SJSA1 (cell line): ENCODE results near the gene SMARCA5. TPM values are rescaled to one million over a fixed set of nuclear protein-coding genes. Genes with fewer than 3 reads are reported as not detected.
A peak's percentile ranks its signal among the peaks of the same experiment; 100 is the strongest.

Experiments used
- DNase-seq, 2 experiments: peaks; one replicate each; pipeline ENCODE4 v3.0.0-alpha.2; 2015 to 2020; ENCODE audit warnings: low spot score in 2 of 2, low read depth in 1 of 2
- H3K27ac ChIP-seq: fragments of 250-450 bp; sonication (Bioruptor Pico); 2 replicates; pipeline ENCODE4 v1.5.1; 2020; ENCODE audit warnings: mild to moderate bottlenecking, moderate library complexity
- H3K27me3 ChIP-seq: fragments of 250-450 bp; sonication (Bioruptor Pico); replicated peaks from 2 replicates; pipeline ENCODE4 v1.5.1; 2020; ENCODE audit warnings: mild to moderate bottlenecking, moderate library complexity
- H3K36me3 ChIP-seq: fragments of 250-450 bp; sonication (Bioruptor Pico); 2 replicates; pipeline ENCODE4 v1.5.1; 2020; ENCODE audit warnings: mild to moderate bottlenecking
- H3K4me1 ChIP-seq: fragments of 250-450 bp; sonication (Bioruptor Pico); replicated peaks from 2 replicates; pipeline ENCODE4 v1.6.1; 2021; ENCODE audit warnings: mild to moderate bottlenecking
- H3K4me3 ChIP-seq: fragments of 250-450 bp; sonication (Bioruptor Pico); 2 replicates; pipeline ENCODE4 v1.5.1; 2020; ENCODE audit warnings: mild to moderate bottlenecking
- H3K9me3 ChIP-seq: fragments of 250-450 bp; sonication (Bioruptor Pico); replicated peaks from 2 replicates; pipeline ENCODE4 v1.5.1; 2020; ENCODE audit warnings: mild to moderate bottlenecking
- total RNA-seq: library from RNA; depleted of rRNA; stranded (reverse); fragments of >200 nt; shearing (Covaris generic); gene quantifications from 2 replicates; pipeline ENCODE4 v1.2.3, GENCODE V29; 2014

SMARCA5 gene
- total RNA-seq, 1 experiment from 2014 or later: 46.9 TPM

GRCh38 chr4:143558286-143558685 lies 44.8 kb downstream of the SMARCA5 start:
- peaks cover 5% of the 10 kb centered on the region; the same call in 1 of the 2 replicates for H3K4me1 ChIP-seq
- no peaks in the 10 kb centered on the region for H3K27me3 ChIP-seq
- peaks cover 15% of the 10 kb centered on the region for H3K36me3 ChIP-seq
- DNase-seq: no peak
- no peaks in the 10 kb centered on the region; the same call in 1 of the 2 replicates for H3K9me3 ChIP-seq
- no peak overlapping the region for H3K4me3 ChIP-seq
- no peak overlapping the region for H3K27ac ChIP-seq

- no peaks in the 10 kb centered on the region for H3K27me3 ChIP-seq
- H3K4me3 ChIP-seq: peak overlapping the region; percentile 37
- H3K36me3 ChIP-seq: peaks cover 10% of the 10 kb centered on the region
- no peak overlapping the region for H3K27ac ChIP-seq
- DNase-seq: peak in 1 of 2 experiments; percentile 31
- H3K9me3 ChIP-seq: no peaks in the 10 kb centered on the region; the same call in 1 of the 2 replicates
- peaks cover 5% of the 10 kb centered on the region; the same call in 1 of the 2 replicates for H3K4me1 ChIP-seq
Measured at GRCh38 chr4:143558823-143559756, 45.6 kb downstream of the SMARCA5 start.

GRCh38 chr4:143559757-143560147 lies 46.2 kb downstream of the SMARCA5 start:
- DNase-seq: no peak
- H3K4me3 ChIP-seq: peak overlapping the region; percentile 37
- H3K4me1 ChIP-seq: peaks cover 5% of the 10 kb centered on the region; the same call in 1 of the 2 replicates
- H3K9me3 ChIP-seq: no peaks in the 10 kb centered on the region; the same call in 1 of the 2 replicates
- no peak overlapping the region for H3K27ac ChIP-seq
- peaks cover 3% of the 10 kb centered on the region for H3K36me3 ChIP-seq
- H3K27me3 ChIP-seq: no peaks in the 10 kb centered on the region

GRCh38 chr4:143564472-143564871 lies 51.0 kb downstream of the SMARCA5 start:
- H3K4me3 ChIP-seq: no peak overlapping the region
- no peak for DNase-seq
- no peak overlapping the region for H3K27ac ChIP-seq

GRCh38 chr4:143575331-143575730 lies 61.8 kb downstream of the SMARCA5 start:
- no peaks in the 10 kb centered on the region for H3K27me3 ChIP-seq
- no peaks in the 10 kb centered on the region for H3K36me3 ChIP-seq
- no peak overlapping the region for H3K4me3 ChIP-seq
- DNase-seq: no peak
- no peaks in the 10 kb centered on the region for H3K4me1 ChIP-seq
- no peak overlapping the region for H3K27ac ChIP-seq
- no peaks in the 10 kb centered on the region for H3K9me3 ChIP-seq

More at GRCh38 chr4:143564472-143564871, 51.0 kb downstream of the SMARCA5 start:
- H3K36me3 ChIP-seq: no peaks in the 10 kb centered on the region
- no peaks in the 10 kb centered on the region for H3K27me3 ChIP-seq
- H3K4me1 ChIP-seq: peaks cover 2% of the 10 kb centered on the region; the same call in 1 of the 2 replicates
- H3K9me3 ChIP-seq: no peaks in the 10 kb centered on the region; the same call in 1 of the 2 replicates

GRCh38 chr4:143581331-143581946 lies 67.9 kb downstream of the SMARCA5 start:
- Histone ChIP-seq H3K27ac (no peak overlapping the region), H3K27me3 (no peaks in the 10 kb centered on the region), H3K4me1 (peaks cover 14% of the 10 kb centered on the region), H3K36me3 (no peaks in the 10 kb centered on the region), H3K9me3 (peaks cover 10% of the 10 kb centered on the region), H3K4me3 (no peak overlapping the region)
- no peak for DNase-seq

GRCh38 chr4:143585548-143585947 lies 72.0 kb downstream of the SMARCA5 start:
- no peak for DNase-seq
- Histone ChIP-seq H3K36me3 (no peaks in the 10 kb centered on the region), H3K27ac (peak overlapping the region; percentile 37), H3K27me3 (no peaks in the 10 kb centered on the region), H3K4me3 (no peak overlapping the region), H3K4me1 (peaks cover 18% of the 10 kb centered on the region), H3K9me3 (peaks cover 10% of the 10 kb centered on the region)

GRCh38 chr4:143586080-143586479 lies 72.6 kb downstream of the SMARCA5 start:
- peak in 1 of 2 experiments; percentile 48 for DNase-seq
- Histone ChIP-seq H3K27me3 (no peaks in the 10 kb centered on the region), H3K9me3 (peaks cover 10% of the 10 kb centered on the region), H3K4me3 (no peak overlapping the region), H3K4me1 (peaks cover 18% of the 10 kb centered on the region), H3K27ac (peak overlapping the region; percentile 55), H3K36me3 (no peaks in the 10 kb centered on the region)

- Histone ChIP-seq H3K36me3 (no peaks in the 10 kb centered on the region), H3K9me3 (peaks cover 10% of the 10 kb centered on the region), H3K27ac (no peak overlapping the region), H3K4me3 (no peak overlapping the region), H3K4me1 (peaks cover 18% of the 10 kb centered on the region), H3K27me3 (no peaks in the 10 kb centered on the region)
- DNase-seq: no peak
Measured at GRCh38 chr4:143587703-143588102, 74.2 kb downstream of the SMARCA5 start.

- H3K36me3 ChIP-seq: no peaks in the 10 kb centered on the region
- H3K9me3 ChIP-seq: no peaks in the 10 kb centered on the region
- H3K27me3 ChIP-seq: no peaks in the 10 kb centered on the region
- DNase-seq: no peak
- H3K27ac ChIP-seq: no peak overlapping the region
- H3K4me3 ChIP-seq: no peak overlapping the region
- H3K4me1 ChIP-seq: no peaks in the 10 kb centered on the region
Measured at GRCh38 chr4:143597276-143597675, 83.8 kb downstream of the SMARCA5 start.

- DNase-seq: no peak
- H3K9me3 ChIP-seq: no peaks in the 10 kb centered on the region
- H3K4me3 ChIP-seq: no peak overlapping the region
- no peaks in the 10 kb centered on the region for H3K4me1 ChIP-seq
- no peak overlapping the region for H3K27ac ChIP-seq
- H3K36me3 ChIP-seq: no peaks in the 10 kb centered on the region
- H3K27me3 ChIP-seq: no peaks in the 10 kb centered on the region
Measured at GRCh38 chr4:143598816-143599215, 85.3 kb downstream of the SMARCA5 start.

- DNase-seq: no peak
- H3K27ac ChIP-seq: no peak overlapping the region
- no peak overlapping the region for H3K4me3 ChIP-seq
- H3K27me3 ChIP-seq: no peaks in the 10 kb centered on the region
- H3K4me1 ChIP-seq: no peaks in the 10 kb centered on the region
- H3K36me3 ChIP-seq: no peaks in the 10 kb centered on the region
- no peaks in the 10 kb centered on the region for H3K9me3 ChIP-seq
Measured at GRCh38 chr4:143599827-143600226, 86.3 kb downstream of the SMARCA5 start.

GRCh38 chr4:143606480-143606879 lies 93.0 kb downstream of the SMARCA5 start:
- no peak overlapping the region for H3K27ac ChIP-seq
- no peaks in the 10 kb centered on the region for H3K27me3 ChIP-seq
- no peak for DNase-seq
- H3K4me1 ChIP-seq: no peaks in the 10 kb centered on the region
- no peaks in the 10 kb centered on the region for H3K36me3 ChIP-seq
- no peak overlapping the region for H3K4me3 ChIP-seq
- no peaks in the 10 kb centered on the region for H3K9me3 ChIP-seq
